Testis (tissue), 3 donors: ENCODE measurements around the gene GRHL3. TPM values are rescaled to one million over a fixed set of nuclear protein-coding genes. Genes with fewer than 3 reads are reported as not detected.

Source experiments
- DNase-seq: peaks from one replicate; pipeline ENCODE4 v3.0.0-alpha.2; 2019
- H3K27ac ChIP-seq, 2 donors: fragments of 200-600 bp; sonication (generic); one replicate each; pipeline ENCODE4 v1.5.1; 2019
- H3K27me3 ChIP-seq: fragments of 200-600 bp; sonication (generic); one replicate; pipeline ENCODE4 v1.5.1; 2019
- H3K36me3 ChIP-seq: fragments of 200-600 bp; sonication (generic); one replicate; pipeline ENCODE4 v1.5.1; 2017; ENCODE audit warnings: low read depth; ENCODE audit errors: missing control alignments
- H3K4me1 ChIP-seq: fragments of 200-600 bp; sonication (generic); one replicate; pipeline ENCODE4 v1.5.1; 2019
- H3K4me3 ChIP-seq, 2 donors: fragments of 200-600 bp; sonication (generic); one replicate each; pipeline ENCODE4 v1.5.1; 2017 to 2019
- H3K9me3 ChIP-seq: fragments of 200-600 bp; sonication (generic); one replicate; pipeline ENCODE4 v1.5.1; 2017
- POLR2A ChIP-seq: fragments of 450-650 bp; IDR thresholded peaks from one replicate; pipeline ENCODE4 v1.6.1; 2017; ENCODE audit warnings: antibody characterized with exemption, mild to moderate bottlenecking, moderate library complexity
- WGBS, 2 donors: methylation state at CpG; one replicate each; pipeline ENCODE4 v1.1.5; 2018; 5-methylcytosine and 5-hydroxymethylcytosine counted together
- intact Hi-C: fragments of 100-400 bp; cut with DNase I; formaldehyde crosslinking; loops from one replicate; pipeline ENCODE4 v1.15.1; 2023; ENCODE audit warnings: low total_unique reads
- polyA plus RNA-seq: library from polyadenylated mRNA; stranded (reverse); fragments of 350-450 nt; fragmentation: Illumina TruSeq; extraction: RNeasy Lipid Tissue Mini Kit (QIAGEN cat#74804); gene quantifications from one replicate; pipeline ENCODE4 v1.2.3, GENCODE V29; 2014; ENCODE audit warnings: low read depth, low replicate concordance; ENCODE audit not compliant: insufficient read depth
- total RNA-seq, 2 donors: library from RNA; depleted of rRNA; stranded (reverse); fragments of >200 nt; gene quantifications; one replicate each; pipeline ENCODE4 v1.2.3, GENCODE V29; 2016
- TF ChIP-seq, protein P1 (sequence below), 3 experiments: fragments of 450-650 bp in 2 of 3; fragments of 200-600 bp in 1 of 3; sonication (generic) in 1 of 3; IDR thresholded peaks; one replicate each; pipeline ENCODE4 v1.5.1; 2016 to 2019; ENCODE audit warnings: antibody characterized with exemption in 3 of 3, mild to moderate bottlenecking in 2 of 3, moderate library complexity in 1 of 3

Gene GRHL3
- total and polyA plus RNA-seq, 3 donors from 2014 or later: 2.7 to 9.5 (median 3.2) TPM

DNA sequence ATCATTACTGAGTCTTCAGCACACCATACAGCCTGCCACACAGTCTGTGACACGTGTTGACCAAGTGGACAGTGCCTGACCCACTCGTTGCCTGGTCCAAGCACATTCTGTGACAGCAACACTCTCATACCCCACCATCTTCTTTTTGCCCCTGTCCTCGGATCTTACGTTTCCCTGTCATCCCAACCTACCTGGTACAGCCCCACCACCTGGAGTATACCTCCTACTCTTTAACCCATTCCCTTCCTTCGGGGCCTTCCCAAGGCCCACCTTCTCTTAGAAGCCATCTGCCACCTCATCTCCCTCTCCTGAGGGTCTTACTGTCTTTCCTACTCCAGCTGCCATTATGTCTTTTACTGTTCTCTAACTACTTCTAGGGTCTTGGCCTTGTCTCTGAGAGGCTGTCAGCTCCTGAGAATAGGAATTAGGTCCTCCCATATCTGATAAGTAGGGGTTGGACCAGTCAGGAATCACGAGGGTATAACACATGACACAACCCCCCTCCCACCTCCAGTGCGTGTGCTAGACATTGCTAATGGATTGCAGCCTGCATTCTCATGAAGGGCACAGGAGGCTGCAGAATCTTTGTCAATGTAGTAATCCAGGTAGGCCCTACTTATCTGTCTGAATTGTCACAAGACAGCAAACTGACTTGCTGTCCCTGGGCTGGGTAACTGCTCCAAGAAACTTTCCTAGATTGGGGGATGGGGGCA, 13.0 kb downstream of the GRHL3 start:
- intact Hi-C loops: no loop called here
- 89 to 93% methylated on average over 7 of the region's 7 CpGs for WGBS, 2 donors
- Histone ChIP-seq H3K4me1 (no peaks in the 10 kb centered on the region), H3K9me3 (no peaks in the 10 kb centered on the region), H3K36me3 (no peaks in the 10 kb centered on the region), H3K27ac (no peak overlapping the region), H3K27me3 (no peaks in the 10 kb centered on the region), H3K4me3 (no peak overlapping the region)
- TF ChIP-seq, protein P1, sequence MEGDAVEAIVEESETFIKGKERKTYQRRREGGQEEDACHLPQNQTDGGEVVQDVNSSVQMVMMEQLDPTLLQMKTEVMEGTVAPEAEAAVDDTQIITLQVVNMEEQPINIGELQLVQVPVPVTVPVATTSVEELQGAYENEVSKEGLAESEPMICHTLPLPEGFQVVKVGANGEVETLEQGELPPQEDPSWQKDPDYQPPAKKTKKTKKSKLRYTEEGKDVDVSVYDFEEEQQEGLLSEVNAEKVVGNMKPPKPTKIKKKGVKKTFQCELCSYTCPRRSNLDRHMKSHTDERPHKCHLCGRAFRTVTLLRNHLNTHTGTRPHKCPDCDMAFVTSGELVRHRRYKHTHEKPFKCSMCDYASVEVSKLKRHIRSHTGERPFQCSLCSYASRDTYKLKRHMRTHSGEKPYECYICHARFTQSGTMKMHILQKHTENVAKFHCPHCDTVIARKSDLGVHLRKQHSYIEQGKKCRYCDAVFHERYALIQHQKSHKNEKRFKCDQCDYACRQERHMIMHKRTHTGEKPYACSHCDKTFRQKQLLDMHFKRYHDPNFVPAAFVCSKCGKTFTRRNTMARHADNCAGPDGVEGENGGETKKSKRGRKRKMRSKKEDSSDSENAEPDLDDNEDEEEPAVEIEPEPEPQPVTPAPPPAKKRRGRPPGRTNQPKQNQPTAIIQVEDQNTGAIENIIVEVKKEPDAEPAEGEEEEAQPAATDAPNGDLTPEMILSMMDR (IDR thresholded peaks at IDR 0.05): no peak
- TF ChIP-seq POLR2A: no peak
- DNase-seq: no peak

- 56 to 62% methylated on average over 5 of the region's 5 CpGs for WGBS, 2 donors
- DNase-seq: no peak
- Histone ChIP-seq H3K4me3 (no peak overlapping the region), H3K27ac (no peak overlapping the region), H3K9me3 (no peaks in the 10 kb centered on the region), H3K36me3 (no peaks in the 10 kb centered on the region), H3K27me3 (no peaks in the 10 kb centered on the region), H3K4me1 (no peaks in the 10 kb centered on the region)
- intact Hi-C loops: no loop called here
- TF ChIP-seq POLR2A: no peak
- TF ChIP-seq, protein P1 (IDR thresholded peaks at IDR 0.05): no peak
Observed at GRCh38 chr1:24336075-24336474, 16.9 kb downstream of the GRHL3 start.

DNA sequence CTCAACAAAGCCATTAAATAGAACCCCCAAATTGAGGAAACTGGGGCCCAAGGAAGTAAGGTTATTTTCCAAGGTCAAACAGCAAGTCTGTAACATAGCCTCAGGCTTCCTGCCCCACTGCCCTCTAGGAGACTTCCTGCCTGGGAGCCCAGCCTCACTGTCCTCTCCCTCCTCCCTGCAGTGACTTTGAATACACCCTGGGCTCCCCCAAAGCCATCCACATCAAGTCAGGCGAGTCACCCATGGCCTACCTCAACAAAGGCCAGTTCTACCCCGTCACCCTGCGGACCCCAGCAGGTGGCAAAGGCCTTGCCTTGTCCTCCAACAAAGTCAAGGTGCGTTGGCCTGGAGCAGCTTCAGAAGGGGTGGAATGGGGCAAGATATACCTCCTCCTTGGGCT, 18.3 kb downstream of the GRHL3 start:
- Histone ChIP-seq H3K4me3 (no peak overlapping the region), H3K9me3 (no peaks in the 10 kb centered on the region), H3K4me1 (no peaks in the 10 kb centered on the region), H3K36me3 (no peaks in the 10 kb centered on the region), H3K27me3 (no peaks in the 10 kb centered on the region), H3K27ac (no peak overlapping the region)
- TF ChIP-seq, protein P1 (IDR thresholded peaks at IDR 0.05): no peak
- no peak for TF ChIP-seq POLR2A
- DNase-seq: no peak
- 96% methylated on average over 4 of the region's 4 CpGs for WGBS, 2 donors
- intact Hi-C loops: no loop called here

DNA sequence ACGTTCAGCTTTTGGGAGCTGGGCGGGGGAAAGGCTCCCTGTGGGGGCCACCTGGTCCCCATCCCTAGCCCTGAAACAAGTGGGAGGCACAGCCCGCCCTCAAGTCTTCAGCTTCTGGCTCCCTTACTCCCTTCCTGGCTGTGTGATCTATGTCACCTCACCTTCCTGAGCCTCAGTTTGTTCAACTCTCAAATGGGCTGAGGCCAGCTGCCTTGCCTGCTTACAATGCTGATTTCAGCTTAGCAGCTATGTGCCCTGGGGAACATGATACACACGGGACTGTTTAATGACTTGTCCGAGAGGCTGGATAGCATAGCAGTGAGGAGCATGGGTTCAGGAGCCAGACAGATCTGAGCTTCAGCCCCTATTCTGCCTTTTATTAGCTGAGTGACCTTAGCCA, 19.3 kb downstream of the GRHL3 start:
- no peaks in the 10 kb centered on the region for H3K4me1 ChIP-seq
- intact Hi-C loops: no loop called here
- WGBS, 2 donors: 87 to 88% methylated on average over 5 of the region's 5 CpGs
- no peak overlapping the region for H3K27ac ChIP-seq
- H3K36me3 ChIP-seq: no peaks in the 10 kb centered on the region
- DNase-seq: no peak
- no peaks in the 10 kb centered on the region for H3K9me3 ChIP-seq
- H3K4me3 ChIP-seq: no peak overlapping the region
- no peak for TF ChIP-seq POLR2A
- TF ChIP-seq, protein P1 (IDR thresholded peaks at IDR 0.05): no peak
- H3K27me3 ChIP-seq: no peaks in the 10 kb centered on the region

GRCh38 chr1:24339996-24340395, 20.8 kb downstream of the GRHL3 start:
- 95 to 98% methylated on average over 7 to 8 of the region's 8 CpGs for WGBS, 2 donors
- Histone ChIP-seq H3K9me3 (no peaks in the 10 kb centered on the region), H3K36me3 (no peaks in the 10 kb centered on the region), H3K27me3 (no peaks in the 10 kb centered on the region), H3K27ac (no peak overlapping the region), H3K4me3 (no peak overlapping the region), H3K4me1 (no peaks in the 10 kb centered on the region)
- intact Hi-C loops: no loop called here
- no peak for TF ChIP-seq POLR2A
- TF ChIP-seq, protein P1 (IDR thresholded peaks at IDR 0.05): no peak
- no peak for DNase-seq
